ENCODE measurements around the gene NEBL.

Gene NEBL

DNA sequence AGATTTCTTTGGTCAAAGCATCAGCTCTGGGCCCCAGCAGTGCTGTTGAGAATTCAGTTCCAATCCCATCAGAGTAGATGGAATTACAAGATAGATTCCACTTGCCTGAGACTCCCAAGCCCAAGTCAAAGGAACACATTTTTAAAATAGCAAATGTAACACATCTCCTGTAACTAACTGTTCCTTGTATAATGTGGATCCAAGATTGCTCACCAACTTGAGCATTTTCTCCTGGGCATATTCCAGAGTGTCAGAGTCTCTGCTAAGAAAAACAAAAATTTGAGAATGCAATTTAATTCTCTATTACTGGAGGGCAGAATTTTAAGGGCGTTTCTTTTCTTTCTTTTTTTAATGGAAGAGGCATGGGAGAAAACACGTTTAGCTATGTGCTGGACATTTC lies 136.7 kb downstream of the NEBL start:
- Histone ChIP-seq H3K9ac (ENCODE audit: insufficient read length, low read depth) (no peak overlapping the region), H3K4me3 (ENCODE audit: insufficient read length, low read depth) (no peak overlapping the region), H3K27me3 (ENCODE audit: insufficient read depth, insufficient read length) (no peaks in the 10 kb centered on the region), H3K36me3 (ENCODE audit: insufficient read depth, insufficient read length, low read length) (no peaks in the 10 kb centered on the region), H3K4me1 (ENCODE audit: insufficient read depth, insufficient read length) (no peaks in the 10 kb centered on the region), H3K9me3 (ENCODE audit: insufficient read depth, low read length) (no peaks in the 10 kb centered on the region)
- DNase-seq (ENCODE audit: low read depth, low spot score), result no peak
- TF ChIP-seq ZNF274 (IDR thresholded peaks at IDR 0.05; ENCODE audit: low read depth, low read length) (no peak), SUZ12 (IDR thresholded peaks at IDR 0.05; ENCODE audit: extremely low read depth, insufficient read depth, insufficient read length) (no peak), YY1 (IDR thresholded peaks at IDR 0.05; ENCODE audit: insufficient read depth, insufficient read length) (no peak)

DNA sequence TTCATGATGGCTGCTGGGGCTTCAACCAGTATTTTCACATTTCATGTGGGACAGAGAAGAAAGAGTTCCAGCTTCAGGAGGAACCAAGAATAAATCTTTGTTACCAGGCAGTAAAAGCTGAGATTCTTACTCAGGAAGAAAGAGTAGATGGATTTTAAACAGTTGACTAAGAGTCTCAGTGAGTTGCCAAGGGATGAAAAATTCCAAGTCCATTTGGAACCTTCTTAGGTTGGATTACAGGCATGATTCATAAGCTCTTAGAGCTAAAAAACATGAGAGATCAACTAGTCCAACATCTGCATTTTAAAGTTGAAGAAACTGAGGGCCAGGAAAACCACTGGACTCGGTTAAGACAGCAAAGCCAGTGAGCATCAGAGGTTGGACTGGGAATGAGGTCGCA lies 148.6 kb downstream of the NEBL start:
- DNase-seq (ENCODE audit: low read depth, low spot score), result no peak
- no peaks in the 10 kb centered on the region for H3K4me1 ChIP-seq (ENCODE audit: insufficient read depth, insufficient read length)
- H3K27me3 ChIP-seq (ENCODE audit: insufficient read depth, insufficient read length), result no peaks in the 10 kb centered on the region
- no peak for TF ChIP-seq YY1 (IDR thresholded peaks at IDR 0.05; ENCODE audit: insufficient read depth, insufficient read length)
- TF ChIP-seq SUZ12 (IDR thresholded peaks at IDR 0.05; ENCODE audit: extremely low read depth, insufficient read depth, insufficient read length), result no peak
- no peak for TF ChIP-seq ZNF274 (IDR thresholded peaks at IDR 0.05; ENCODE audit: low read depth, low read length)
- no peak overlapping the region for H3K4me3 ChIP-seq (ENCODE audit: insufficient read length, low read depth)
- no peak overlapping the region for H3K9ac ChIP-seq (ENCODE audit: insufficient read length, low read depth)
- H3K9me3 ChIP-seq (ENCODE audit: insufficient read depth, low read length), result peaks cover 10% of the 10 kb centered on the region
- H3K36me3 ChIP-seq (ENCODE audit: insufficient read depth, insufficient read length, low read length), result no peaks in the 10 kb centered on the region

DNA sequence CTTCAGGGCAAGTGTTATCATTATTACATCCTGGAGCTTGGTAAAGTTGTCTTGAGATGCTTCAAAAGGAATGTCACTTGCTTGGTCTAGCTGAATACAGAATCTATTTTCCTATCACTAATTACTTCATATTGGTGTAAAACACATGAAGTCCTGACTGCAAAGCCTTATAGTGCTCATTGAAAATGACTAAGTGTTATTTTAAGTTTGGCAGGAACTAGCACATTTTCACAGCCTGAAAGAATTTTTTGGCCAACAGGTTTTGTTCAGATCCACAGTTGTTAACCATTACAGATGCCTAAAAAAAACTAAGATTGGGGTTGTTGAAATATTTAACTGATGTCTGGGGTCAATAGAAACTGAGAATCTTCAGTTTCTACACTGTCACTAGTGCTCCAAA lies 149.3 kb downstream of the NEBL start:
- Histone ChIP-seq H3K9me3 (ENCODE audit: insufficient read depth, low read length) (peaks cover 10% of the 10 kb centered on the region), H3K9ac (ENCODE audit: insufficient read length, low read depth) (no peak overlapping the region), H3K4me1 (ENCODE audit: insufficient read depth, insufficient read length) (no peaks in the 10 kb centered on the region), H3K4me3 (ENCODE audit: insufficient read length, low read depth) (no peak overlapping the region), H3K27me3 (ENCODE audit: insufficient read depth, insufficient read length) (no peaks in the 10 kb centered on the region), H3K36me3 (ENCODE audit: insufficient read depth, insufficient read length, low read length) (no peaks in the 10 kb centered on the region)
- TF ChIP-seq SUZ12 (IDR thresholded peaks at IDR 0.05; ENCODE audit: extremely low read depth, insufficient read depth, insufficient read length) (no peak), YY1 (IDR thresholded peaks at IDR 0.05; ENCODE audit: insufficient read depth, insufficient read length) (no peak), ZNF274 (IDR thresholded peaks at IDR 0.05; ENCODE audit: low read depth, low read length) (no peak)
- no peak for DNase-seq (ENCODE audit: low read depth, low spot score)

DNA sequence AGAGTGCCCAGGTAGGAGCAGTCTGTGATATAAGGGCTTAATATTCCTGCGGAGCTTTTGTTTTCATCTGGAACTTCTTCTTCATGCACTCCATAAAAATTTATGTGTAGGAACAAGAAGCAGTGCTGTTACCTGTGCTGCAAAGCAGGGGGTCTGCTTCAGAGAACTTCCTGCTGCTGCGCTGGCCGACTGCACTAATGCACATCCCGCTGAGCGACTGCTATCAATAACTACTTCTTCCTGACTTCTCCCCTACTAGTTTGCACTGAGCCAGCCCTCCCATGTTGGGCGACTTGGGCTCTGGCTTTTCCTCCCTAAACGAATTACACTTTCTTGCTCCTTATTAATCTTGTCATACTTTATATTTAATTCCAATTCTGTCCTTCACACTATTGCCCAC lies 150.3 kb downstream of the NEBL start:
- TF ChIP-seq YY1 (IDR thresholded peaks at IDR 0.05; ENCODE audit: insufficient read depth, insufficient read length), result no peak
- TF ChIP-seq ZNF274 (IDR thresholded peaks at IDR 0.05; ENCODE audit: low read depth, low read length), result no peak
- H3K9ac ChIP-seq (ENCODE audit: insufficient read length, low read depth), result no peak overlapping the region
- peaks cover 10% of the 10 kb centered on the region for H3K9me3 ChIP-seq (ENCODE audit: insufficient read depth, low read length)
- no peaks in the 10 kb centered on the region for H3K4me1 ChIP-seq (ENCODE audit: insufficient read depth, insufficient read length)
- H3K36me3 ChIP-seq (ENCODE audit: insufficient read depth, insufficient read length, low read length), result no peaks in the 10 kb centered on the region
- H3K4me3 ChIP-seq (ENCODE audit: insufficient read length, low read depth), result no peak overlapping the region
- H3K27me3 ChIP-seq (ENCODE audit: insufficient read depth, insufficient read length), result no peaks in the 10 kb centered on the region
- no peak for DNase-seq (ENCODE audit: low read depth, low spot score)

GRCh38 chr10:20745556-20746375 lies 151.3 kb downstream of the NEBL start:
- no peak overlapping the region for H3K4me3 ChIP-seq (ENCODE audit: insufficient read length, low read depth)
- H3K4me1 ChIP-seq (ENCODE audit: insufficient read depth, insufficient read length), result no peaks in the 10 kb centered on the region
- H3K36me3 ChIP-seq (ENCODE audit: insufficient read depth, insufficient read length, low read length), result no peaks in the 10 kb centered on the region
- H3K9ac ChIP-seq (ENCODE audit: insufficient read length, low read depth), result no peak overlapping the region
- no peak for TF ChIP-seq SUZ12 (IDR thresholded peaks at IDR 0.05; ENCODE audit: extremely low read depth, insufficient read depth, insufficient read length)
- DNase-seq (ENCODE audit: low read depth, low spot score), result no peak
- peaks cover 6% of the 10 kb centered on the region for H3K9me3 ChIP-seq (ENCODE audit: insufficient read depth, low read length)
- no peaks in the 10 kb centered on the region for H3K27me3 ChIP-seq (ENCODE audit: insufficient read depth, insufficient read length)

DNA sequence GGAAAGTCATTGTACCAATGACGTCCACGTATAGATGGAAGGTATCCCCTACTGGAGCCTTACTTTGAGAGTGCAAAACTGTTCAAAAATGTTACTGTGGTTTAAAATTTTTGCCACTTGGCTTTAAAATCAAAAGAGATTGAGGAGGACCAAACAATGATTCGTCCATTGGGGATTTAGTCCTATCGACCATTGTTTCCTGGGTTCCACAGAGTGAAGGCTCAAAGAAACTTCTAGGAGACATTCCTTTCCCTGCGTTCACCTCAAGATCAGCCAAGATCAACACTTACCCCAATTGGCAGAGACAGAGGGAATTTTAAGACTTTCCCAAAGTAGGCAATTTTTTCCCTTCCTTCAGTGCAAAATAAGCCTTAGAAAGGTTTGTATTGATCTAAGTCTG lies 152.3 kb downstream of the NEBL start:
- no peaks in the 10 kb centered on the region for H3K27me3 ChIP-seq (ENCODE audit: insufficient read depth, insufficient read length)
- no peak for DNase-seq (ENCODE audit: low read depth, low spot score)
- H3K9me3 ChIP-seq (ENCODE audit: insufficient read depth, low read length), result peaks cover 3% of the 10 kb centered on the region; the same call in 1 of the 2 replicates
- H3K4me3 ChIP-seq (ENCODE audit: insufficient read length, low read depth), result no peak overlapping the region
- H3K4me1 ChIP-seq (ENCODE audit: insufficient read depth, insufficient read length), result no peaks in the 10 kb centered on the region
- TF ChIP-seq SUZ12 (IDR thresholded peaks at IDR 0.05; ENCODE audit: extremely low read depth, insufficient read depth, insufficient read length) (no peak), ZNF274 (IDR thresholded peaks at IDR 0.05; ENCODE audit: low read depth, low read length) (no peak), YY1 (IDR thresholded peaks at IDR 0.05; ENCODE audit: insufficient read depth, insufficient read length) (no peak)
- H3K36me3 ChIP-seq (ENCODE audit: insufficient read depth, insufficient read length, low read length), result no peaks in the 10 kb centered on the region
- H3K9ac ChIP-seq (ENCODE audit: insufficient read length, low read depth), result no peak overlapping the region

DNA sequence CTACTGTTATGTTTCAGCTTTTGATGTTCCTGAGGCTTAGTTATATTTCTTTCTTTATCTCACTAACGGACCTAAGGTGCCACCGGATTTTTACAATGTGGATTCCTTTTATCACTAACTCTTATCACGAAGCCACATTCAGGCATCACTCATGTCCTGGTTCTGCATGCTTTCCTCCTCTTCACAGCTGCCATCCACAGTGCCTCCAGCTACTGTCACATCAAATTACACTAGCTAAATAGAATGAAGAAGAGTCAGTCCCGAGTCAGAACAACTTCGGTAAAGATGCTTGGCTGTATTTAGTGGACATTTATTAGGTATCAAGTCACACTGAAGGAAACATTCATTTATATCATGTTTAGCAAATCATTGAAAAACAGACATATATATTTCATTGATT lies 153.2 kb downstream of the NEBL start:
- Histone ChIP-seq H3K27me3 (ENCODE audit: insufficient read depth, insufficient read length) (no peaks in the 10 kb centered on the region), H3K36me3 (ENCODE audit: insufficient read depth, insufficient read length, low read length) (no peaks in the 10 kb centered on the region), H3K9ac (ENCODE audit: insufficient read length, low read depth) (no peak overlapping the region), H3K9me3 (ENCODE audit: insufficient read depth, low read length) (no peaks in the 10 kb centered on the region), H3K4me1 (ENCODE audit: insufficient read depth, insufficient read length) (no peaks in the 10 kb centered on the region), H3K4me3 (ENCODE audit: insufficient read length, low read depth) (no peak overlapping the region)
- DNase-seq (ENCODE audit: low read depth, low spot score), result no peak
- TF ChIP-seq SUZ12 (IDR thresholded peaks at IDR 0.05; ENCODE audit: extremely low read depth, insufficient read depth, insufficient read length) (no peak), ZNF274 (IDR thresholded peaks at IDR 0.05; ENCODE audit: low read depth, low read length) (no peak), YY1 (IDR thresholded peaks at IDR 0.05; ENCODE audit: insufficient read depth, insufficient read length) (no peak)

Measured in NT2/D1 (cell line).